HEK293 (cell line): ENCODE results near the gene GNG7.

Source experiments
- SETDB1 ChIP-seq: IDR thresholded peaks from one replicate; pipeline ENCODE4 v1.6.1; 2017; ENCODE audit warnings: mild to moderate bottlenecking, low read length, moderate library complexity, mixed read lengths; ENCODE audit not compliant: insufficient read length
- ZFP41 ChIP-seq: fragments of 450-650 bp; formaldehyde crosslinking; IDR thresholded peaks from 2 replicates; pipeline ENCODE4 v1.5.1; 2016; ENCODE audit warnings: missing biosample characterization, missing genetic modification characterization, borderline replicate concordance
- ZNF10 ChIP-seq: fragments of 450-650 bp; formaldehyde crosslinking; IDR thresholded peaks from 2 replicates; pipeline ENCODE4 v1.5.1; 2017; ENCODE audit warnings: missing biosample characterization, missing genetic modification characterization
- ZNF132 ChIP-seq: fragments of 450-650 bp; formaldehyde crosslinking; IDR thresholded peaks from 2 replicates; pipeline ENCODE4 v1.5.1; 2017; ENCODE audit warnings: missing biosample characterization, missing genetic modification characterization, borderline replicate concordance
- ZNF175 ChIP-seq: fragments of 450-650 bp; formaldehyde crosslinking; IDR thresholded peaks from 2 replicates; pipeline ENCODE4 v1.5.1; 2016; ENCODE audit warnings: missing biosample characterization, missing genetic modification characterization
- ZNF266 ChIP-seq: fragments of 450-650 bp; formaldehyde crosslinking; IDR thresholded peaks from 2 replicates; pipeline ENCODE4 v1.5.1; 2016; ENCODE audit warnings: missing biosample characterization, missing genetic modification characterization, low read depth
- ZNF394 ChIP-seq: fragments of 450-650 bp; formaldehyde crosslinking; IDR thresholded peaks from 2 replicates; pipeline ENCODE4 v1.5.1; 2016; ENCODE audit warnings: missing biosample characterization, missing genetic modification characterization, mild to moderate bottlenecking, moderate library complexity, borderline replicate concordance
- ZNF777 ChIP-seq: fragments of 450-650 bp; formaldehyde crosslinking; IDR thresholded peaks from 2 replicates; pipeline ENCODE4 v1.5.1; 2017; ENCODE audit warnings: missing biosample characterization, missing genetic modification characterization, borderline replicate concordance
- TF ChIP-seq, protein P1 (sequence below): fragments of 450-650 bp; formaldehyde crosslinking; IDR thresholded peaks from 2 replicates; pipeline ENCODE4 v1.5.1; 2016; ENCODE audit warnings: missing biosample characterization, missing genetic modification characterization
- TF ChIP-seq, protein P2 (sequence below): fragments of 450-650 bp; IDR thresholded peaks from 2 replicates; pipeline ENCODE4 v1.5.1; 2018; ENCODE audit warnings: missing biosample characterization, mild to moderate bottlenecking, missing genetic modification characterization

DNA sequence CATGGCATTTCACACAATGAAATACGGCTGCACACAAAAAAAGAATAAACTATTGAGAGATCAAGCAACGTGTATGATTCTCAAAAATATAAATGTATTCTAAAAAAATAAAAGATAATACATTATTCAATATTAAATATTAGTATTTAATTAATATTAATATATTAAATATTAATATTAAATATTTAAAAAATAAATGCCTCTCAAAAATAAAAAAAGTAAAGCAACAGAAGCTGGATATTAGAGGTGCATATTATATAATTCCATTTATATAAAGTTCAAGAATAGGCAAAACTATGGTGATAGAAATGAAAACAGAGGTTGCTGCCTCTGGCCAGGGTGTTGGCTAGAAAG lies 169.4 kb downstream of the GNG7 start:
- TF ChIP-seq SETDB1 = no peak
- TF ChIP-seq ZNF175 (tag by site-specific recombination) = no peak
- TF ChIP-seq, protein P1, sequence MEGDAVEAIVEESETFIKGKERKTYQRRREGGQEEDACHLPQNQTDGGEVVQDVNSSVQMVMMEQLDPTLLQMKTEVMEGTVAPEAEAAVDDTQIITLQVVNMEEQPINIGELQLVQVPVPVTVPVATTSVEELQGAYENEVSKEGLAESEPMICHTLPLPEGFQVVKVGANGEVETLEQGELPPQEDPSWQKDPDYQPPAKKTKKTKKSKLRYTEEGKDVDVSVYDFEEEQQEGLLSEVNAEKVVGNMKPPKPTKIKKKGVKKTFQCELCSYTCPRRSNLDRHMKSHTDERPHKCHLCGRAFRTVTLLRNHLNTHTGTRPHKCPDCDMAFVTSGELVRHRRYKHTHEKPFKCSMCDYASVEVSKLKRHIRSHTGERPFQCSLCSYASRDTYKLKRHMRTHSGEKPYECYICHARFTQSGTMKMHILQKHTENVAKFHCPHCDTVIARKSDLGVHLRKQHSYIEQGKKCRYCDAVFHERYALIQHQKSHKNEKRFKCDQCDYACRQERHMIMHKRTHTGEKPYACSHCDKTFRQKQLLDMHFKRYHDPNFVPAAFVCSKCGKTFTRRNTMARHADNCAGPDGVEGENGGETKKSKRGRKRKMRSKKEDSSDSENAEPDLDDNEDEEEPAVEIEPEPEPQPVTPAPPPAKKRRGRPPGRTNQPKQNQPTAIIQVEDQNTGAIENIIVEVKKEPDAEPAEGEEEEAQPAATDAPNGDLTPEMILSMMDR (tag by site-specific recombination) = no peak
- no peak for TF ChIP-seq ZNF132 (tag by site-specific recombination)
- TF ChIP-seq ZNF10 (tag by site-specific recombination) = no peak
- TF ChIP-seq ZFP41 (tag by site-specific recombination) = no peak
- no peak for TF ChIP-seq ZNF394 (tag by site-specific recombination)
- no peak for TF ChIP-seq ZNF777
- no peak for TF ChIP-seq ZNF266
- TF ChIP-seq, protein P2, sequence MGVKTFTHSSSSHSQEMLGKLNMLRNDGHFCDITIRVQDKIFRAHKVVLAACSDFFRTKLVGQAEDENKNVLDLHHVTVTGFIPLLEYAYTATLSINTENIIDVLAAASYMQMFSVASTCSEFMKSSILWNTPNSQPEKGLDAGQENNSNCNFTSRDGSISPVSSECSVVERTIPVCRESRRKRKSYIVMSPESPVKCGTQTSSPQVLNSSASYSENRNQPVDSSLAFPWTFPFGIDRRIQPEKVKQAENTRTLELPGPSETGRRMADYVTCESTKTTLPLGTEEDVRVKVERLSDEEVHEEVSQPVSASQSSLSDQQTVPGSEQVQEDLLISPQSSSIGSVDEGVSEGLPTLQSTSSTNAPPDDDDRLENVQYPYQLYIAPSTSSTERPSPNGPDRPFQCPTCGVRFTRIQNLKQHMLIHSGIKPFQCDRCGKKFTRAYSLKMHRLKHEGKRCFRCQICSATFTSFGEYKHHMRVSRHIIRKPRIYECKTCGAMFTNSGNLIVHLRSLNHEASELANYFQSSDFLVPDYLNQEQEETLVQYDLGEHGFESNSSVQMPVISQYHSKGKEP (tag by site-specific recombination) = no peak
